IMR-90 (cell line): ENCODE results near the gene HFE. TPM values are rescaled to one million over a fixed set of nuclear protein-coding genes. Genes with fewer than 3 reads are reported as not detected.

Experiments
- ATAC-seq: fragments of 200-7000 bp; cut with Tn5 transposase; 2 replicates; pipeline ENCODE4 v1.9.1; 2020; ENCODE audit warnings: low read depth, mild to moderate bottlenecking, moderate library complexity
- BruUV-seq: library from RNA; stranded (reverse); fragments of 400-500 nt; replicated peaks from 2 replicates; lab custom pipeline; 2021; lab: Mats Ljungman, UMichigan
- CTCF ChIA-PET: fragments of 300-600 bp; formaldehyde crosslinking; extraction: SDS; loops from one replicate; lab custom pipeline; 2021; ENCODE audit warnings: antibody characterized with exemption; lab: Yijun Ruan, JAX
- POLR2A ChIA-PET: fragments of 300-600 bp; sonication (Branson Sonifier 250); formaldehyde crosslinking; loops from one replicate; lab custom pipeline; 2022; ENCODE audit warnings: antibody characterized with exemption; ENCODE audit not compliant: unreplicated experiment; lab: Charles Lee
- DNase-seq: peaks from one replicate; pipeline ENCODE4 v3.0.0; 2013
- H2AFZ ChIP-seq: replicated peaks from 2 replicates; pipeline ENCODE3; 2013; ENCODE audit warnings: low read length, mild to moderate bottlenecking; ENCODE audit not compliant: poor library complexity
- H2AK5ac ChIP-seq: 2 replicates; pipeline ENCODE4 v1.6.1; 2013; ENCODE audit warnings: low read depth, low read length, inconsistent platforms
- H2AK9ac ChIP-seq: replicated peaks from 2 replicates; pipeline ENCODE3; 2013; ENCODE audit warnings: mild to moderate bottlenecking, low read depth, low read length, moderate library complexity; ENCODE audit not compliant: poor library complexity
- H2BK120ac ChIP-seq: 2 replicates; pipeline ENCODE4 v1.6.1; 2013; ENCODE audit warnings: low read depth, low read length, inconsistent platforms
- H2BK15ac ChIP-seq: 3 replicates; pipeline ENCODE4 v1.6.1; 2013; ENCODE audit warnings: low read depth, low read length, inconsistent platforms
- H2BK20ac ChIP-seq: 2 replicates; pipeline ENCODE4 v1.6.1; 2013; ENCODE audit warnings: low read depth, mild to moderate bottlenecking, inconsistent platforms, low read length, moderate library complexity
- H2BK5ac ChIP-seq: 2 replicates; pipeline ENCODE4 v1.6.1; 2013; ENCODE audit warnings: mild to moderate bottlenecking, low read depth, low read length, inconsistent platforms; ENCODE audit not compliant: poor library complexity, severe bottlenecking
- H3K14ac ChIP-seq: replicated peaks from 2 replicates; pipeline ENCODE4 v1.6.1; 2013; ENCODE audit warnings: low read depth, low read length, inconsistent platforms
- H3K18ac ChIP-seq: 2 replicates; pipeline ENCODE4 v1.6.1; 2013; ENCODE audit warnings: low read depth, low read length, control low read depth
- H3K23ac ChIP-seq: 2 replicates; pipeline ENCODE4 v1.6.1; 2013; ENCODE audit warnings: low read depth, low read length, inconsistent platforms
- H3K27ac ChIP-seq: 2 replicates; pipeline ENCODE4 v1.5.1; 2013; ENCODE audit warnings: mild to moderate bottlenecking, control low read depth, low read length; ENCODE audit not compliant: insufficient read depth
- H3K27me3 ChIP-seq: 2 replicates; pipeline ENCODE4 v1.6.1; 2013; ENCODE audit warnings: low read length; ENCODE audit not compliant: control insufficient read depth, insufficient read depth
- H3K36me3 ChIP-seq: 2 replicates; pipeline ENCODE4 v1.6.1; 2013; ENCODE audit warnings: low read length, mixed read lengths; ENCODE audit not compliant: control insufficient read depth, insufficient read depth
- H3K4ac ChIP-seq: 2 replicates; pipeline ENCODE4 v1.6.1; 2013; ENCODE audit warnings: low read depth, low read length, inconsistent platforms
- H3K4me1 ChIP-seq: 2 replicates; pipeline ENCODE4 v1.6.1; 2013; ENCODE audit warnings: low read length, mixed read lengths; ENCODE audit not compliant: control insufficient read depth, insufficient read depth
- H3K4me2 ChIP-seq: 2 replicates; pipeline ENCODE4 v1.6.1; 2013; ENCODE audit warnings: low read depth, mild to moderate bottlenecking, control low read depth, low read length, moderate library complexity
- H3K4me3 ChIP-seq: 2 replicates; pipeline ENCODE4 v1.5.1; 2013; ENCODE audit warnings: low read depth, mild to moderate bottlenecking, control low read depth, low read length, moderate library complexity; ENCODE audit not compliant: insufficient read depth
- H3K56ac ChIP-seq: 2 replicates; pipeline ENCODE4 v1.6.1; 2013; ENCODE audit warnings: low read length, inconsistent platforms; ENCODE audit not compliant: insufficient read depth; ENCODE audit errors: extremely low read depth
- H3K79me1 ChIP-seq, 2 experiments: 2 replicates each; pipeline ENCODE4 v1.6.1; 2013; ENCODE audit warnings: low read length in 2 of 2, inconsistent platforms in 1 of 2, low read depth in 1 of 2
- H3K9ac ChIP-seq: 2 replicates; pipeline ENCODE4 v1.6.1; 2013; ENCODE audit warnings: low read depth, low read length, control low read depth
- H3K9me1 ChIP-seq: 2 replicates; pipeline ENCODE4 v1.6.1; 2013; ENCODE audit warnings: low read length, inconsistent platforms; ENCODE audit not compliant: insufficient read depth
- H3K9me3 ChIP-seq: 2 replicates; pipeline ENCODE4 v1.6.1; 2013; ENCODE audit warnings: low read length; ENCODE audit not compliant: control insufficient read depth, insufficient read depth
- H4K20me1 ChIP-seq: 2 replicates; pipeline ENCODE4 v1.6.1; 2013; ENCODE audit warnings: low read length, inconsistent platforms; ENCODE audit not compliant: insufficient read depth
- H4K5ac ChIP-seq: 2 replicates; pipeline ENCODE4 v1.6.1; 2013; ENCODE audit warnings: mild to moderate bottlenecking, low read depth, low read length, control low read depth
- H4K8ac ChIP-seq, 2 experiments: 2 replicates each; pipeline ENCODE4 v1.6.1; 2013; ENCODE audit warnings: low read depth in 2 of 2, low read length in 2 of 2, control low read depth in 1 of 2, inconsistent platforms in 1 of 2
- H4K91ac ChIP-seq: 2 replicates; pipeline ENCODE4 v1.6.1; 2013; ENCODE audit warnings: low read depth, low read length, inconsistent platforms; ENCODE audit not compliant: insufficient read depth
- BHLHE40 ChIP-seq: fragments of 150-350 bp; IDR thresholded peaks from 2 replicates; pipeline ENCODE4 v1.6.1; 2016; ENCODE audit warnings: mild to moderate bottlenecking, low read depth, low read length
- CEBPB ChIP-seq: IDR thresholded peaks from 2 replicates; pipeline ENCODE4 v1.6.1; 2012; ENCODE audit warnings: low read depth, low read length, improper control_type of control experiment
- CHD1 ChIP-seq: IDR thresholded peaks from 2 replicates; pipeline ENCODE4 v1.6.1; 2012; ENCODE audit warnings: low read depth, low read length, improper control_type of control experiment
- FOS ChIP-seq: fragments of 150-350 bp; IDR thresholded peaks from 2 replicates; pipeline ENCODE4 v1.6.1; 2016; ENCODE audit warnings: low read depth, low read length
- MAFK ChIP-seq: IDR thresholded peaks from 2 replicates; pipeline ENCODE4 v1.6.1; 2012; ENCODE audit warnings: low read depth, low read length, improper control_type of control experiment
- MAZ ChIP-seq: IDR thresholded peaks from 2 replicates; pipeline ENCODE4 v1.6.1; 2012; ENCODE audit warnings: low read depth, mild to moderate bottlenecking, low read length, improper control_type of control experiment, moderate library complexity, borderline replicate concordance
- MXI1 ChIP-seq: IDR thresholded peaks from 2 replicates; pipeline ENCODE4 v1.6.1; 2012; ENCODE audit warnings: low read depth, mild to moderate bottlenecking, low read length, moderate library complexity, borderline replicate concordance
- NFE2L2 ChIP-seq: fragments of 150-350 bp; IDR thresholded peaks from 2 replicates; pipeline ENCODE4 v1.6.1; 2016; ENCODE audit warnings: low read depth, mild to moderate bottlenecking, low read length
- POLR2A ChIP-seq: IDR thresholded peaks from 2 replicates; pipeline ENCODE4 v1.6.1; 2012; ENCODE audit warnings: mild to moderate bottlenecking, low read depth, low read length
- RAD21 ChIP-seq: IDR thresholded peaks from 2 replicates; pipeline ENCODE4 v1.6.1; 2012; ENCODE audit warnings: low read length, improper control_type of control experiment
- RCOR1 ChIP-seq: IDR thresholded peaks from 2 replicates; pipeline ENCODE4 v1.6.1; 2012; ENCODE audit warnings: mild to moderate bottlenecking, low read length, improper control_type of control experiment; ENCODE audit not compliant: insufficient replicate concordance
- RFX5 ChIP-seq: IDR thresholded peaks from 2 replicates; pipeline ENCODE4 v1.8.0; 2012; ENCODE audit warnings: low read depth, mild to moderate bottlenecking, low read length, moderate library complexity
- SMC3 ChIP-seq: fragments of 150-350 bp; IDR thresholded peaks from 2 replicates; pipeline ENCODE4 v1.6.1; 2016; ENCODE audit warnings: low read depth, mild to moderate bottlenecking, antibody characterized with exemption, low read length, moderate library complexity
- WGBS, 2 experiments: methylation state at CpG; one replicate each; pipeline versions ENCODE4 v1.1.5 to v1.1.7; 2013; ENCODE audit warnings: missing lambda C conversion rate in 2 of 2; ENCODE audit not compliant: insufficient read length in 1 of 2; ENCODE audit errors: extremely low coverage in 2 of 2; 5-methylcytosine and 5-hydroxymethylcytosine counted together
- dilution Hi-C: fragments of 300-500 bp; cut with HindIII; formaldehyde crosslinking; loops from one replicate; pipeline ENCODE4 v1.14.3; 2018; ENCODE audit warnings: low sequenced_read_pairs; ENCODE audit not compliant: unreplicated experiment
- in situ Hi-C: fragments of 300-500 bp; cut with MboI; formaldehyde crosslinking; loops from 3 replicates; pipeline ENCODE4 v1.14.3; 2019; ENCODE audit warnings: low sequenced_read_pairs, inconsistent platforms, mixed read lengths
- intact Hi-C: fragments of 100-400 bp; cut with micrococcal nuclease; formaldehyde crosslinking; loops from 2 replicates; pipeline ENCODE4 v1.10.0; 2022
- polyA plus RNA-seq, 3 experiments: library from polyadenylated mRNA; depleted of rRNA; stranded (reverse); fragments of >200 nt; gene quantifications; 2 replicates each; pipeline ENCODE4 v1.2.3, GENCODE V29; 2012; ENCODE audit warnings: low replicate concordance in 1 of 3
- total RNA-seq: library from RNA; depleted of rRNA; stranded (reverse); fragments of >200 nt; gene quantifications from 2 replicates; pipeline ENCODE4 v1.2.3, GENCODE V29; 2012
- TF ChIP-seq, protein P1 (sequence below): fragments of 150-350 bp; IDR thresholded peaks from 2 replicates; pipeline ENCODE4 v1.6.1; 2017; ENCODE audit warnings: mild to moderate bottlenecking, antibody characterized with exemption, low read length, low read depth
- TF ChIP-seq, protein P2 (sequence below): conservative IDR thresholded peaks from 2 replicates; pipeline ENCODE4 v1.5.1; 2012; ENCODE audit warnings: mild to moderate bottlenecking, low read depth, low read length, improper control_type of control experiment
- TF ChIP-seq, protein P3 (sequence below): fragments of 150-350 bp; IDR thresholded peaks from 2 replicates; pipeline ENCODE4 v1.6.1; 2016; ENCODE audit warnings: low read depth, mild to moderate bottlenecking, low read length, moderate library complexity, borderline replicate concordance

HFE gene
- total and polyA plus RNA-seq, 2 of the 4 experiments (the other 2 are of a cell fraction) = 14.9 to 15.7 TPM

DNA sequence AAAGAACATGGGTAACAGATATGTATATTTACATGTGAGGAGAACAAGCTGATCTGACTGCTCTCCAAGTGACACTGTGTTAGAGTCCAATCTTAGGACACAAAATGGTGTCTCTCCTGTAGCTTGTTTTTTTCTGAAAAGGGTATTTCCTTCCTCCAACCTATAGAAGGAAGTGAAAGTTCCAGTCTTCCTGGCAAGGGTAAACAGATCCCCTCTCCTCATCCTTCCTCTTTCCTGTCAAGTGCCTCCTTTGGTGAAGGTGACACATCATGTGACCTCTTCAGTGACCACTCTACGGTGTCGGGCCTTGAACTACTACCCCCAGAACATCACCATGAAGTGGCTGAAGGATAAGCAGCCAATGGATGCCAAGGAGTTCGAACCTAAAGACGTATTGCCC, 5.2 kb downstream of the HFE start:
- H2BK120ac ChIP-seq = no peak overlapping the region
- no peak overlapping the region for H3K4ac ChIP-seq
- no peak overlapping the region for H4K8ac ChIP-seq
- H3K9ac ChIP-seq = no peak overlapping the region
- BruUV-seq = no TSS peak
- H4K5ac ChIP-seq = no peak overlapping the region
- H2BK5ac ChIP-seq = no peak overlapping the region
- no peak overlapping the region for H4K91ac ChIP-seq
- H3K4me3 ChIP-seq = no peak overlapping the region
- no peak overlapping the region for H2AFZ ChIP-seq
- no peaks in the 10 kb centered on the region for H3K9me3 ChIP-seq
- H2BK20ac ChIP-seq = no peak overlapping the region
- H3K27me3 ChIP-seq = no peaks in the 10 kb centered on the region
- H2BK15ac ChIP-seq = no peak overlapping the region
- dilution Hi-C loops (no loop called here), in situ Hi-C loops (no loop called here), intact Hi-C loops (no loop called here)
- 100% methylated on average over 1 of the region's 4 CpGs; no CpG with 5 or more reads in 1 of the 2 experiments for WGBS, 2 experiments
- CTCF ChIA-PET = no interaction called here
- POLR2A ChIA-PET = no interaction called here
- peaks cover 5% of the 10 kb centered on the region for H3K4me1 ChIP-seq
- peaks cover 5 to 29% of the 10 kb centered on the region in 2 experiments for H3K79me1 ChIP-seq
- H3K23ac ChIP-seq = no peak overlapping the region
- H3K18ac ChIP-seq = no peak overlapping the region
- DNase-seq (no peak), ATAC-seq (no peak)
- no peak overlapping the region for H3K4me2 ChIP-seq
- no peak overlapping the region for H3K14ac ChIP-seq
- H3K56ac ChIP-seq = no peak overlapping the region
- H3K36me3 ChIP-seq = no peaks in the 10 kb centered on the region; the same call in 1 of the 2 replicates
- H3K9me1 ChIP-seq = peaks cover 14% of the 10 kb centered on the region
- H2AK9ac ChIP-seq = no peak overlapping the region
- no peaks in the 10 kb centered on the region for H4K20me1 ChIP-seq
- no peak overlapping the region for H2AK5ac ChIP-seq
- no peak overlapping the region for H3K27ac ChIP-seq
- TF ChIP-seq RFX5 = no peak
- no peak for TF ChIP-seq SMC3
- no peak for TF ChIP-seq MXI1
- no peak for TF ChIP-seq RCOR1
- TF ChIP-seq CEBPB = no peak
- TF ChIP-seq POLR2A = no peak
- TF ChIP-seq, protein P1, sequence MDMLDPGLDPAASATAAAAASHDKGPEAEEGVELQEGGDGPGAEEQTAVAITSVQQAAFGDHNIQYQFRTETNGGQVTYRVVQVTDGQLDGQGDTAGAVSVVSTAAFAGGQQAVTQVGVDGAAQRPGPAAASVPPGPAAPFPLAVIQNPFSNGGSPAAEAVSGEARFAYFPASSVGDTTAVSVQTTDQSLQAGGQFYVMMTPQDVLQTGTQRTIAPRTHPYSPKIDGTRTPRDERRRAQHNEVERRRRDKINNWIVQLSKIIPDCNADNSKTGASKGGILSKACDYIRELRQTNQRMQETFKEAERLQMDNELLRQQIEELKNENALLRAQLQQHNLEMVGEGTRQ = no peak
- no peak for TF ChIP-seq FOS
- TF ChIP-seq, protein P2, sequence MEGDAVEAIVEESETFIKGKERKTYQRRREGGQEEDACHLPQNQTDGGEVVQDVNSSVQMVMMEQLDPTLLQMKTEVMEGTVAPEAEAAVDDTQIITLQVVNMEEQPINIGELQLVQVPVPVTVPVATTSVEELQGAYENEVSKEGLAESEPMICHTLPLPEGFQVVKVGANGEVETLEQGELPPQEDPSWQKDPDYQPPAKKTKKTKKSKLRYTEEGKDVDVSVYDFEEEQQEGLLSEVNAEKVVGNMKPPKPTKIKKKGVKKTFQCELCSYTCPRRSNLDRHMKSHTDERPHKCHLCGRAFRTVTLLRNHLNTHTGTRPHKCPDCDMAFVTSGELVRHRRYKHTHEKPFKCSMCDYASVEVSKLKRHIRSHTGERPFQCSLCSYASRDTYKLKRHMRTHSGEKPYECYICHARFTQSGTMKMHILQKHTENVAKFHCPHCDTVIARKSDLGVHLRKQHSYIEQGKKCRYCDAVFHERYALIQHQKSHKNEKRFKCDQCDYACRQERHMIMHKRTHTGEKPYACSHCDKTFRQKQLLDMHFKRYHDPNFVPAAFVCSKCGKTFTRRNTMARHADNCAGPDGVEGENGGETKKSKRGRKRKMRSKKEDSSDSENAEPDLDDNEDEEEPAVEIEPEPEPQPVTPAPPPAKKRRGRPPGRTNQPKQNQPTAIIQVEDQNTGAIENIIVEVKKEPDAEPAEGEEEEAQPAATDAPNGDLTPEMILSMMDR = no peak
- TF ChIP-seq RAD21 = no peak
- no peak for TF ChIP-seq MAZ
- no peak for TF ChIP-seq BHLHE40
- TF ChIP-seq NFE2L2 = no peak
- TF ChIP-seq MAFK = no peak
- TF ChIP-seq, protein P3, sequence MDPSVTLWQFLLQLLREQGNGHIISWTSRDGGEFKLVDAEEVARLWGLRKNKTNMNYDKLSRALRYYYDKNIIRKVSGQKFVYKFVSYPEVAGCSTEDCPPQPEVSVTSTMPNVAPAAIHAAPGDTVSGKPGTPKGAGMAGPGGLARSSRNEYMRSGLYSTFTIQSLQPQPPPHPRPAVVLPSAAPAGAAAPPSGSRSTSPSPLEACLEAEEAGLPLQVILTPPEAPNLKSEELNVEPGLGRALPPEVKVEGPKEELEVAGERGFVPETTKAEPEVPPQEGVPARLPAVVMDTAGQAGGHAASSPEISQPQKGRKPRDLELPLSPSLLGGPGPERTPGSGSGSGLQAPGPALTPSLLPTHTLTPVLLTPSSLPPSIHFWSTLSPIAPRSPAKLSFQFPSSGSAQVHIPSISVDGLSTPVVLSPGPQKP = no peak
- no peak for TF ChIP-seq CHD1
